ENCODE results near the gene PRICKLE4.
"Not testable (repeated sequence)": the region's sequence is repeated elsewhere in the genome, so short reads cannot be mapped to it uniquely, and the experiment has no call there.

PRICKLE4 gene

DNA sequence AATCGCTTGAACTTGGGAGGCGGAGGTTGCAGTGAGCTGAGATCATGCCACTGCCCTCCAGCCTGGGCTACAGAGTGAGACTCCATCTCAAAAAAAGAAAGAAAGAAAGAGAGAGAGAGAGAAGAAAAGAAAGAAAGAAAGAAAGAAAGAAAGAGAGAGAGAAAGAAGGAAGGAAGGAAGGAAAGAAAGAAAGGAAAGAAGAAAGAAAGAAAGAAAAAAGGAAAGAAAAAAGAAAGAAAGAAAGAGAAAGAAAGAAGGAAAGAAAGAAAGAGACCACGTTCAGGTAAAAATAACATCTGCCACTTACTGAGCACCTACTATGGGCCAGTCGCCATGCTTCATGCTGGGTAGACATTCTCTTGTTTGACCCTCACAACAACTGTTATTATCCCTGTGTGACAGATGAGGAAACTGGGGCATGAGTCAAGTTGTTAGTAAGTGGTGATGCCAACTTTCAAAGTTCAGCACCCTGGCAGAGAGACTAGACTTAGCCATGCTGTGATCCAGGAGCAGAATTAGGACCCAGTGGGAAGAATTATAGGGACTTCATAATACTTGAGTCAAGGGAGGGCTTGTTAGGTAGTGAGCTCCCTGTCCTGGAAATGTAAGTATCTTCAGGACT lies 14.4 kb upstream of the PRICKLE4 start:
- H3K27ac ChIP-seq (ENCODE audit: low read depth, low read length); H3K27me3 ChIP-seq (ENCODE audit: insufficient read depth, low read length); H3K4me3 ChIP-seq (ENCODE audit: low read length); H3K4me1 ChIP-seq (ENCODE audit: insufficient read depth, low read length); H3K36me3 ChIP-seq (ENCODE audit: insufficient read depth, low read length); H3K9me3 ChIP-seq (ENCODE audit: insufficient read depth, low read depth, low read length); H3K9ac ChIP-seq (ENCODE audit: low read depth, low read length): not testable (repeated sequence)
- 92% methylated on average over 4 of the region's 4 CpGs for WGBS

DNA sequence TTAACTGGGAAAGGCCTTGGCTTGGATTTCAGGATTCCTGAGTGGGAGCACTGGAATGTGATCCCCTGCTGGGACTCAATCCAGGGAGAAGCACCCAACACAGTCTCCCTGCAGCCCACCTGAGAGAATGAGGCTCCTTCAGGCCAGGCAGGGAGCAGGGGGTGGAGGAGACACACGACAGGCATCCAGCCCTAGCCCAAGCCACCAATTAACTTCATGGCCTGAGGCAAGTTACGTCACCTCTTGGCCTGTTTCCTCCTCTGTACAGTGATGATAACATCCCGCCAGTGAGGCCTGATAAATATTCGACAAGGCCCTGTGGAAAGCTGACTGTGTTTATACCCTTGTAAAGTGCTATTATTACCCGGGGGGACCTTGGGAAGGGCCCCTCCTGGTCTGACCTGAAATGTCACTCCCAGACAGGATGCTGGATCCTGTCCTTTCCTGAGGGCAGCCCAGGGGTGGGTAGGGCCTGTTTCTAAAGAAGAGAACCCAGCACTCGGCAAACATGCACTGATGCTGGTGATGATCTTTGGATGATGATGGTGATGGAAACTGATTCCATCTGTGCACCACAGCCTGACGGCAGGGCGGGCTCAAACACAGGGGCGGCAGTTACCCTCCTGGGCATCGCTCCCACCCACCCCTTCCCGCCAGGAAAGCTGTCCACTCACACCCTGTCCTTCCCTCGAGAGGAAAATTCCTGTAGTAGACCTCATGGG lies 13.3 kb upstream of the PRICKLE4 start:
- Histone ChIP-seq H3K36me3 (ENCODE audit: insufficient read depth, low read length) (peaks cover 11% of the 10 kb centered on the region), H3K27ac (ENCODE audit: low read depth, low read length) (no peak overlapping the region), H3K4me3 (ENCODE audit: low read length) (no peak overlapping the region), H3K27me3 (ENCODE audit: insufficient read depth, low read length) (no peaks in the 10 kb centered on the region), H3K9me3 (ENCODE audit: insufficient read depth, low read depth, low read length) (no peaks in the 10 kb centered on the region), H3K4me1 (ENCODE audit: insufficient read depth, low read length) (peaks cover 9% of the 10 kb centered on the region), H3K9ac (ENCODE audit: low read depth, low read length) (no peak overlapping the region)
- WGBS: 78% methylated on average over 12 of the region's 12 CpGs

DNA sequence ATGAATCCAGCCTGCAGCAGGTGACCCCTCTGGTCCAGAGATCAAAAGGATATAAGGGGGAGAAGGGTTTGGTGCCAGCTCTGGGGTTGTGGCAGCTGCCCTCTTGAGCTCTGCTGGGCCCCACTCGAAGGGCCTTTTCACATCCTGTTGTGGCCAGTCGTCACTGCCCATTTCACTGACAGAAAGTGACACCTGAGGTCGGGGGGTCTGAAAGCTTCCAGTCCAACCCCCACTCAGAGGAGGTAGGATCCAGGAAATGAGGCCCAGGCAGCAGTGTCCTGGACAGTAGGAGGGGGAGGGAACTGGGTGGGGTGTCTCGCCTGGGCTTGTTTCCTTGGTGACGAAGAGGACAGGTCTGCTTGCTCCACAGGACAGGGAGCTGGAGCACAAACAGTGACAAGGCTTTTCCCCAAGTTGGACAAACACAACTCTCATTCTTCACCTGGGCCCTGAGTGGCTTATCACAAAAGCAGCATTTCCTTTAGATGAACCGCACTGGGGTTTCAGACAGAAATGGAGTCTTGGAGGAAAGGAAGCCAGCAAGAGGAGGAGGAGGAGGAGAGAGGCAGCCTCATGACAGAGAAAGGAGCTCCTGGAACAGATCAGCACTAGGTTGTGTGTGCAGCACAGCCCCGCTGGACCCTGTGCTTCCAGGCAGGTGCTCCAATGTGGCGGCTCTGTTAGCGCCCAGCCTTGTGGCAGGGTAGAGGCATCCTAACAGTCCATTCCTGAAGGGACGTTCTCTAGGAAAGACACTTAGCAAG lies 11.9 kb upstream of the PRICKLE4 start:
- WGBS: 82% methylated on average over 10 of the region's 10 CpGs
- no peaks in the 10 kb centered on the region for H3K9me3 ChIP-seq (ENCODE audit: insufficient read depth, low read depth, low read length)
- H3K9ac ChIP-seq (ENCODE audit: low read depth, low read length): 0 out of 2 replicates have a peak overlapping the region, but pooled peaks have one; percentile 37
- no peaks in the 10 kb centered on the region for H3K27me3 ChIP-seq (ENCODE audit: insufficient read depth, low read length)
- H3K36me3 ChIP-seq (ENCODE audit: insufficient read depth, low read length): peaks cover 17% of the 10 kb centered on the region
- peaks cover 9% of the 10 kb centered on the region for H3K4me1 ChIP-seq (ENCODE audit: insufficient read depth, low read length)
- no peak overlapping the region for H3K27ac ChIP-seq (ENCODE audit: low read depth, low read length)
- no peak overlapping the region for H3K4me3 ChIP-seq (ENCODE audit: low read length)

DNA sequence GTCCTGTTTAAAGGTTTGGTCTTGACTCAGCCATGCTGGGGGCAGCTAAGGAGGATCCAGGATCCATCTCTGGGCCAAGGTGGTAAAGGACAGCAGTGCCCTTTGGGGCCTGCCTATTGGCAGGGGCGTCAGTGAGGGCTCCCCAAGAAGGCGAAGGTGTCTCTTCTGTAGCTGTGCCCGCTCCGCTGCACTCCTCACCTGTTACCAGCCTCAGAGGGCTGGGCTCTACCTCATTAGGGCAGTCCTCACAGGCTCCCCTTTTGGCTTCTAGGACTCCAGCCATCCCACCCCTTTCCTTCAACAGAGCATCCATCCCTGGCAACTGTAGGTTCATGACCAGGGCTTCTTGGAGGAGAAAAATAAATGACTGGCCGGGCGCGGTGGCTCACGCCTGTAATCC lies 11.2 kb upstream of the PRICKLE4 start:
- WGBS: 95% methylated on average over 8 of the region's 8 CpGs

DNA sequence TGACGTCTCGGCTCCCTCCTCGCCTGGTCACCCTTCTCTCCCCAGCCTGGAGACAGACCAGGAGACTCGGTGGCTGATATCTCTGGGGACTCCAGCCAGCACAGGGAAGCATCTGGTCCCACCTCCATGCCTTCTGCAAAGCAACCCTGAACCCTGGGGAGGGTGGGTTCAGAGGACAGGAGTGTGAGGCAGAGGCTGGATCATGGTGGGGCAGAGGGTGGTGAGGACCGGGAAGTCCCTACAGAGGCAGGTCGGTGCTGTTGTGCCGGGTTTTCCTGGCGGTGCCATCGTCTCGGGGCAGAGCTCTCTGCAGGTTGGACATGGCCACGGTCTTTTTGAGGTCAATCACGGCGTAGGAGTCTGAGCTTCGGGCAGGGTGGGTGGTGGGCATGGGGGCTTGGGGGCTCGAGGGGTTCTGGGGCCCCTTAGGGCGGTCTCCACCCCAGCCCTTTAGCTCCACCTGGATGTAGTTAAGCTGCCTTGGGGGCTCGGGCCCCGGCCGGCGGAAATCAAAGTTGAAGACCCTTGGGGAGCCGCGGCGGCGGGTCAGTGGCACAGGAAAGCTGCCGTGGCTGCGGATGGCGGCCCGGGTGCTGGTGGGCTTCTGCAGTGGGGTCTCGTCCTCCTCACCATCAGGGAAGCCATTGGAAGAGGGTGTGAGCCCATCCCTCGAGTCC lies 10.1 kb upstream of the PRICKLE4 start:
- H3K27ac ChIP-seq (ENCODE audit: low read depth, low read length): no peak overlapping the region
- WGBS: 95% methylated on average over 30 of the region's 30 CpGs
- no peaks in the 10 kb centered on the region for H3K27me3 ChIP-seq (ENCODE audit: insufficient read depth, low read length)
- peaks cover 31% of the 10 kb centered on the region for H3K36me3 ChIP-seq (ENCODE audit: insufficient read depth, low read length)
- H3K4me3 ChIP-seq (ENCODE audit: low read length): no peak overlapping the region
- H3K9me3 ChIP-seq (ENCODE audit: insufficient read depth, low read depth, low read length): no peaks in the 10 kb centered on the region
- H3K9ac ChIP-seq (ENCODE audit: low read depth, low read length): no peak overlapping the region
- H3K4me1 ChIP-seq (ENCODE audit: insufficient read depth, low read length): peaks cover 9% of the 10 kb centered on the region

More for the DNA sequence above, 11.2 kb upstream of the PRICKLE4 start:
- Histone ChIP-seq H3K9me3 (ENCODE audit: insufficient read depth, low read depth, low read length) (no peaks in the 10 kb centered on the region), H3K9ac (ENCODE audit: low read depth, low read length) (no peak overlapping the region), H3K4me1 (ENCODE audit: insufficient read depth, low read length) (peaks cover 9% of the 10 kb centered on the region), H3K27me3 (ENCODE audit: insufficient read depth, low read length) (no peaks in the 10 kb centered on the region), H3K27ac (ENCODE audit: low read depth, low read length) (no peak overlapping the region), H3K4me3 (ENCODE audit: low read length) (no peak overlapping the region), H3K36me3 (ENCODE audit: insufficient read depth, low read length) (peaks cover 20% of the 10 kb centered on the region)

- Histone ChIP-seq H3K9ac (ENCODE audit: low read depth, low read length) (no peak overlapping the region), H3K9me3 (ENCODE audit: insufficient read depth, low read depth, low read length) (no peaks in the 10 kb centered on the region), H3K27ac (ENCODE audit: low read depth, low read length) (no peak overlapping the region), H3K4me1 (ENCODE audit: insufficient read depth, low read length) (peaks cover 9% of the 10 kb centered on the region), H3K36me3 (ENCODE audit: insufficient read depth, low read length) (peaks cover 32% of the 10 kb centered on the region), H3K27me3 (ENCODE audit: insufficient read depth, low read length) (no peaks in the 10 kb centered on the region), H3K4me3 (ENCODE audit: low read length) (no peak overlapping the region)
- WGBS: 93% methylated on average over 29 of the region's 29 CpGs
These were observed 9.3 kb upstream of the PRICKLE4 start for GRCh38 chr6:41771058-41771983.

DNA sequence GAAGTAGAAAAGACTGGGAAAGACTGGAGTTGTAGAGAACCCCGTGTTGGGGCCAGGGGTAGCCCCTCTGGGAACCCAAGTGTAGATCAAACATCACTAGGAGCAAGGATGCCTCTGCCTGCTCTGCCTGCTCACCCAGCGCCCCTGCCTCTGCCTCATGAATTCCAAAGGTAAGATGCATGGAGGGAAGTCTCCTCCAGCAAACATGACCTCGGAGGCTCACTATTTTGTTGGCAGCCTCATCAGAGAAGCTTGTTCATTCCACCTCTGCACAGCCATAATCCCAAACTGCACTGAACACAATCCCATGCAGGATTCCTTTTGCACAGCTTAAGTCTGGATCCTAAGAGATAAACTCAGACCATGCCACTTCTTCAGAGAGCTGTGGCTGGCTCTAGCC lies 5.7 kb upstream of the PRICKLE4 start:
- H3K36me3 ChIP-seq (ENCODE audit: insufficient read depth, low read length): peaks cover 36% of the 10 kb centered on the region
- no peak overlapping the region for H3K27ac ChIP-seq (ENCODE audit: low read depth, low read length)
- H3K9ac ChIP-seq (ENCODE audit: low read depth, low read length): no peak overlapping the region
- no peak overlapping the region for H3K4me3 ChIP-seq (ENCODE audit: low read length)
- no peaks in the 10 kb centered on the region for H3K9me3 ChIP-seq (ENCODE audit: insufficient read depth, low read depth, low read length)
- H3K4me1 ChIP-seq (ENCODE audit: insufficient read depth, low read length): no peaks in the 10 kb centered on the region
- WGBS: 94% methylated on average over 3 of the region's 3 CpGs
- no peaks in the 10 kb centered on the region for H3K27me3 ChIP-seq (ENCODE audit: insufficient read depth, low read length)

GRCh38 chr6:41775293-41775882 lies 5.2 kb upstream of the PRICKLE4 start:
- Histone ChIP-seq H3K36me3 (ENCODE audit: insufficient read depth, low read length) (peaks cover 34% of the 10 kb centered on the region), H3K27ac (ENCODE audit: low read depth, low read length) (no peak overlapping the region), H3K9ac (ENCODE audit: low read depth, low read length) (no peak overlapping the region), H3K4me1 (ENCODE audit: insufficient read depth, low read length) (no peaks in the 10 kb centered on the region), H3K4me3 (ENCODE audit: low read length) (no peak overlapping the region), H3K27me3 (ENCODE audit: insufficient read depth, low read length) (no peaks in the 10 kb centered on the region), H3K9me3 (ENCODE audit: insufficient read depth, low read depth, low read length) (no peaks in the 10 kb centered on the region)
- WGBS: 97% methylated on average over 12 of the region's 13 CpGs

DNA sequence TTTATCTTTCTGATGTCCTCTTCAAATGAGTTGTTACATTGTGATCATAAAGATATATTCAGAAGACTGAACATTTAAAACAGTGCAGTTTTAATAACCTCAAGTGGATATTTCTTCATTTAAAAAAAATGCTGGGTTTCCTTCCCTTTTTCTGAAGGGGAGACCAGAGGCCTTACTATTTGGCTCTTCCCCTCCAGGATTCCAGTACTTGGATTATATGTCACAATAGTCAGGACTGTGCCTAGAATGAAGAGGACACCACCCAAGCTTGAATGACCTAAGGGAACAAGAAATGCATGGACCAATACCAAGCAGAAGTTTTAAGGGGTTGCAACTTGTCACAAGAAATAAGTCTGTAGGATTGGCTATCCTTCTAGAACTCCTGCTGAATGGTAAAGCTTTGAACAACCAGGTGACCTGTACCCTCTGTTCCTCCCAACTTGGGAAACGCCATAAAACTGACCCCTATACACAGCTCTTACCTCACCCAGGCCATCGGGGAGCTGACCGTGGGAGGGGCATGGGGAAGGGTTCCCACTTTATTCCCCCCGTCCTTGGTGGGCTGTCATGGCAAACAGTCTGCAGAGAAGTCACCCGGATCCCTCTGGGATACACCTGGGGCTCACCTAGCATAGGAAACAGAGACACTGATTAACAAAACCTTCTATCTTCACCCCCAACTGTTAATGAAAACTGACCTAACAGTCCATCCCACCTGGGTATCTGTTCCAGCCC lies 2.9 kb upstream of the PRICKLE4 start:
- peaks cover 20% of the 10 kb centered on the region for H3K36me3 ChIP-seq (ENCODE audit: insufficient read depth, low read length)
- no peak overlapping the region for H3K27ac ChIP-seq (ENCODE audit: low read depth, low read length)
- H3K9me3 ChIP-seq (ENCODE audit: insufficient read depth, low read depth, low read length): no peaks in the 10 kb centered on the region
- peaks cover 18% of the 10 kb centered on the region for H3K27me3 ChIP-seq (ENCODE audit: insufficient read depth, low read length)
- H3K4me3 ChIP-seq (ENCODE audit: low read length): no peak overlapping the region
- H3K9ac ChIP-seq (ENCODE audit: low read depth, low read length): no peak overlapping the region
- H3K4me1 ChIP-seq (ENCODE audit: insufficient read depth, low read length): no peaks in the 10 kb centered on the region
- 86% methylated on average over 5 of the region's 5 CpGs for WGBS

Measured in HUES64 (cell line).